GM18909 (cell line): ENCODE results near the gene TAF4B.
A peak's percentile ranks its signal among the peaks of the same experiment; 100 is the strongest.
"Not testable (repeated sequence)": the region's sequence is repeated elsewhere in the genome, so short reads cannot be mapped to it uniquely, and the experiment has no call there.

Source experiments
- ATAC-seq: cut with Tn5 transposase; IDR thresholded peaks from one replicate; pipeline ENCODE4 v1.9.1; 2021; ENCODE audit warnings: mild to moderate bottlenecking; ENCODE audit not compliant: unreplicated experiment, poor library complexity

TAF4B gene

DNA sequence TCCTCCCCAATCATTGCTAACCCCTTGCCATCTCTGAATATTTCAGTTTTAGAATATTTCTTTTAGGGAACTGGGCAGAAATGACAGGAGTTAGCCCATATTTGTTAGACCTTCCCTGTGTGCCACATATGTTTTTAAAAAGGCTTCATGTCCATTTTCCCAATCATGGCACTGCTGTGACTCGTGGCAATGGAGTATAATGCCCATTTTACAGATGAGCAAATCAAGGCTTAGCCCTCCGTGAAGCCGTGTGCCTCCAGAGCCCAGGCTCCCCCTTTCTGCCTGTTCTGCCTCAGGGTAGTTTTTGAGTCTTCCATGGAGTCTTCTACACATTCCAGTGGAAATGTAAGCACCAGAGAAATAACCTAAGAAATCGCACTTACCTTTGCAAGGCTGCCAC, 192.0 kb downstream of the TAF4B start:
- no peak for ATAC-seq

- no peak for ATAC-seq
Measured at GRCh38 chr18:26419746-26420145, 193.5 kb downstream of the TAF4B start.

- ATAC-seq, result no peak
Measured at GRCh38 chr18:26421503-26421902, 195.3 kb downstream of the TAF4B start.

GRCh38 chr18:26421931-26422330, 195.7 kb downstream of the TAF4B start:
- ATAC-seq, result no peak

DNA sequence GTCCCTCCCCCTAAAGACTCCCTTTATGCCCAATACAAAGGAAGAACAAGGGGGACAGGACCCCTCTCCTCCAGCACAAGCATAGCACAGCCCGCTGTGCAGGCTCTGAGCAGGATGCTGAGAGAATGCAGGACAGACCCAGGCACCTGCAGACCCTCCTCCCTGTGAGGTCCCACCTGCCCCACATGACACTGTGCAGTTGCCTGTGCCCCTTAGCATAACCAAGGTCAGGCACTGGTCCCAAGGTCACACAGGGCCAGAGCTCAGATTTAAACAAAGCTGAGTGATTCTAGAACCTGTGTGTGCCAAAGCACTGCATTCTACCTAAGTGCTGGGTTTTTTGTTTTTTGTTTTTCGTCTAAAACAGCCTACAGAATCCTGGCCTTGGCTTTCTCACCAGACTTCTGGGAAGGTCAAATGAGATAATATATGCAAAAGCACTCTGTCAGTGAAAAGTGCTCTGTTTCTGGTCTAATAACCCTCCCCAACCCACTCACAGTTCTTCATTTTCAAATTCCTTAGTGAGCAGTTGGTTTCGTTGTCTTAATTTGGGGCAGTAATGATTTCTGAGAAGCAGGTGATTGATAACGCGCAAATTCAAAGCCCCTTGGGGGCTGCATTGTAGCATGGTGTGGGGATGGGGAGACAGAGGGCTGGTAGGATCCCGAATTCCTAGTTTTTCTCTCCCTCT, 196.4 kb downstream of the TAF4B start:
- ATAC-seq, result peak; percentile 77

DNA sequence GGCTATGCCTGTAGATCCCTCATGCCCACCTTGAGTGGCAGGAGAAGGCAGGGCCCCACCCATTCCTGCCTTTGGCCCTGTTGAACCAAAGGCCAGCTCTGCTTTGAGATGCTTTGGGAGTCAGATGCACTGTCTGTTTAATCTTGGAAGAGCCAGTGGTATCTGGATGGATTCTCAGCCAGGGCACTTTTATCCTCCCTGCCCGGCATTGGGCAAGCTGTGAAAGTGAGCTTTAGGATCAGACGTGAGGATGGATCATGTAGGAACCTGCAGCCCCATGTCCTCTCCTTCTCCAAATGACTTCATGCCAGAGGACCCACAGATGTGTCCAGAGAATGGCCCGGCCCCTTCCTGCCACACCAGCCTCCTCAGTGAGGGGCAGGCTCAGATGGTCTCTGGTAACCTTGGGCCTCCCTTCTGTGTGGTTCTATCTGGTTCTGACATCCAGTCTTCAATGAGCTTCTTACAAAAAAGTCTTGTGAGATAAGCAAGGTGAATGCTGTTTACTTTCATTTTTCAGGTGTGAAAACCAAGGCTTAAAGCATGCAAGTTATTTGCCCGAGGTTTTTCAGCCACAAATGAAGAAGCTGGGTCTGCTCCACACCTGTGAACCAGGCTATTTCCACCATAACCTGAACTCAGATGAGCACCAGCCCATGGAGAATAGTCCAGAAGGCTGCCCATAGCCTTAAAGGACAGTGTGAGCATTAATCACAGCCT, 198.3 kb downstream of the TAF4B start:
- ATAC-seq, result no peak

DNA sequence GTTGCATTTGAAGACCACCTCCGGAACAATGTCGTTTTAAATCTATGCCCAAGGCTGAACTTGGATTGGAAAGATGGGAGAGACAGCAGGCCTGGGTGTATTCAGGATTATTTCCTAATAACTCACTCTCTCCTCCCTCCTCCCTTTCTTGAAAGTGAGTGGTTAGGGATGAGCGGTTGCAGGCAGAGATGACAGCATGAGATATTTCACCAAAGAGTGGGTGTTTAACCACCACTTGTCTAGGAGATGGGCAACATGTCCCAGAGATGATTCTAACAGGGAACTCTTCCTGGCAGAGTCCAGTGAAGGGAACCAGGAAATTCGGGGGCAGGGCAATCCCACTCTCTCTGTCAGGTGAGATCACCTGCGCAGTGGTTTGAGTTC, 198.9 kb downstream of the TAF4B start:
- ATAC-seq, result no peak

DNA sequence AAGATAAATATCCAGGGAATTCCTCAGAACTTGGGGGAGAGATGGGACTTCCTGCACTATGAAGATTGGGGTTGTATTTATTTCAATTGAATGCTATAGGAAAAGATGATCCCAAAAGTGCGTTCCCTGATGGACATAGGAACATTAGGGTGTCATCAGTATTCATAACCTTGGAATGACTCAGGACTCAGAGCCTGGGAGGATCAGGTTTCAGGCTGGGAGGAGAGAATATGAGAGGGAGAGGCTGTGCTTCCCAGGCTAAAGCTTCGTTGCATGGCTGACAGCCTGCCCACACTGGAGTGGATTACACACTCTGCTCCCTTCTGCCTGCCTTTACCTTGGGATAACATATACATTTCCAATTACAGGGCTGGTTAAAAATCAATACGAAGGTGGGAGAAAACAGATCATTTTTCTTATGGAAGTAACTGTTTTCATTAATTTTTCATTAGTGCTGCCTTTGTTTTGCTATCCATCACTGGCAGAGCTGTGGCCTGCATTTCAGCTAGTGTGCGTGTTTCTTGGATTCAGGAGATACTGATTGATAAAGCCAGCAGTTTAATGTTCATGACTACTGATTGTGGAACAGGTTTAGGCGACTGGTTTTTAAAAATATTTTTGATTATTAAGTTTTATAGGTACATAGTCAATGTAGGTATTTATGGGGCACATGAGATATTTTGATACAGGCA, 203.4 kb downstream of the TAF4B start:
- no peak for ATAC-seq

DNA sequence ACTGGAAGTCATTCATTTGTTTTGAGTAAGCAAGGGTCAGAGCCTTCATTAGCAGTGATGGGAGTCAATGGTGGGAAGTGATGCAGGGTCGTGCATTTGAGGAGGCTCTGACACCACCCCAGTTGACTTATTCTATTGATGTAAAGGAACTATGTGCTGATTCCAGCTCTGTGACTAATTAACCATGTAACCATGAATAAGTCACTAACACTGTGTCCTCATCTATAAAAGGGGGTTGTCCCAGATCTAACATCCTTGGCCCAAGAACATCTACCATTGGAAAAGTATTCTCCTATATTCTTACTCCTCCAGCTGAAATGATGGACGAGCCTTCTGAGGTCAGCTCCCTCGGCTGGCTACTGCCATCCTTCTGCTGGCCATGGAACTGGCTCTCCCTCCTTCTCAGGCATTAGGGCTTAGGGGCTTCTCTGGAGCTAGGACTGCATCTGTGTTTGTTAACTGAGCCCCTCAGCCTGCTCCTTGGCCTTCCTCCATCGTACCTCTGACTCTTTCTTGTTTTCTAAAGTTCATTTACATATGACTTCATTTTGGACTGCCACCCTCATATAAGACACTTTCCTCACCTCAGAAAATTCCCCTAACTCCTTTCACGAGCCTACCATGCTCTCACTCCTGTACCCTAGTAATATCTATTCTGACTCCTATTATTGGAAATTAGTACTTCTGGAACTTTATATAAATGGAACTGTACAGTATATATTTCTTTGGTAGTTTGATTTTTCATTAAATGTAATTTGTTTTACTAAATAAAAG, 206.6 kb downstream of the TAF4B start:
- no peak for ATAC-seq

DNA sequence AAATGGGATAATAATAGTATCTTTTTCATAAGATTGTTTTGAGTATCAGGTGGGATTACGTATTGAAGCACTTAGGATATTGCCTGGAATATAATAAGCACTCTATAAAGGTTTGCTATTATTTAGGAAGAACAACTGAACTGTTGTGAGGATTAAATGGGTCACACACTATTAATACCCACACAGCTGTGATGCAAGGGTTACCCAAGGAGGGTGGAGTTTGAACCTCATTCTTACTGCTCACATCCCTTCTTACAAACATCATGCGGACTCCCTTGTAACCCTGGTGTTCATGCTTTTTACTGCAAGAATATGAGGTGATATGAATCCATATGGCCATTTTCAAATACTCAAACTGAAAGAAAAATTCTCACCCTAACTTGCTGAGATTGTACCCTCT, 208.6 kb downstream of the TAF4B start:
- no peak for ATAC-seq

- ATAC-seq, result no peak
Measured at GRCh38 chr18:26435415-26436095, 209.3 kb downstream of the TAF4B start.

DNA sequence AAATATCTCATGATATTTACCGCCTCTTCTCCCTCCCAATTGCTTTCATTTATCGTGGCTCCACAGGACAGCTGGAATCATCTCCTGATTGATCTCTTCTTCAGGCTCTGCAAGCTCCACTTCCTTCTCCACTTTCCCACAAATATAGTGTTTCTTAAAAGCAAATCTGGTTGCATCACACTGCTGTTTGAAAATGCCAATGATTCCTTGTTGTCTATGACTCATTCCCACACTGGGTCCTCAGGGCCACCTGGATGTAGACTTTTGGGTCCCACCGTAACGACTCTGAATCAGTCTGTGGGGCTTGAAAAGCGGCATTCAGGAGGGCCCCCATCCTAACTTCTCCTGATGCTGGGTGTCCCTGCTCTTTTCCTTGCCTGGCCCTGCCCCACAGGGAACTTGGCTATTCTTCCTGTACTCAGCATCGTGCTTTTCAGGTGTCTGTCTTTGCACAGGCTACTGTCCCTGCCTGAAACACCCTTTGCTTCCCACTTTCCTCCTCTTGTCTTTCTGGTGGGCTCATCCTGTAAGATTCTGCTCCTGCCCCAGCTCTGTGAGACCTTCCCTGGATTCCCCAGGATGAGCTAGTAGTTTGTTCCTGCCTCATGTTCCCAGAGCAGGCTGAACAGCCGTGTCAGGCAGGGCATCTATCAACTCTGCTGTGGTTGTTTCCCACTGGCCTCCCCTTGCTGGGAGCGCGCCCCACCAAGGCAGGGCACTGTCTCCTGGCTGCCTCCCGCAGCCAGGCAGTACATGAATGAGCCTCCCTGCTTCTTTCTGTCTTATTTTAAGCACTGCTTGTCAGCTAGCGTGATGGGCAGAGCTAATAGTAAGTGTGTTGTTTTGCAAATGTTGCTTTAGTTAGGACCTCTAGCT, 210.2 kb downstream of the TAF4B start:
- ATAC-seq, result no peak

DNA sequence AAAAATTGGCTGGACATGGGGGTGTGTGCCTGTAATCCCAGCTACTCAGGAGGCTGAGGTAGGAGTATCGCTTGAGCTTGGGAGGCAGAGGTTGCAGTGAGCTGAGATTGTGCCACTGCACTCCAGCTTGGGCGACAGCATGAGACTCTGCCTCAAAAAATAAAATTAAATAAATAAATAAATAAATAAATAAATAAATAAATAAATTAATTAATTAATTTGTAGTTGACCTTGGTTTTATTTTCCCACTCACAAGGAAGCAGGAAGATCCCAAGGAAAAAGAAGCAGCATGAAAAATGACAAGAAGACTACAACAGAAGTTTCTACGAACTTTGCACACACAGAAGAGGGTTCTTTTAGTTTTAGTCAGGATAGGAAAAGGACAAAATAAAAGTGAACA, 211.4 kb downstream of the TAF4B start:
- ATAC-seq, result not testable (repeated sequence)

DNA sequence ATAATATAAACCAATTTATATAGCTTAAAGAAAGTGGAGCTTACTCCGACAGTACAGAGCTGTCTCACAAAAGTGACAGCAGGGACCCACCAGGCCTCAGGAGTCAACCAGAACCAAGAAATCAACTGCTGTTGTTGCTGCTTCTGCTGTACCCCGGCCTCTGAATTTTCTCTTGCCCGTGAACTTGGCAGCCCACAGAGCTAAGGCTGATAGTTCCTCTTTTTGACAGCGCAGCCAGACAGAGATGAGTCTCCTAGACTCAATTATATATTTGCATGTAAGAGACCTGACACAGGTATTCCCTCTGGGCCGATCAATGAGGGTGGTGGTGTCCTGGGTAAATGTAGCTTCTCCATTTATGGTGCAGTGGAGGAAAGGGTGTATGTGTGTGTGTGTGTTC, 212.7 kb downstream of the TAF4B start:
- peak; percentile 99 for ATAC-seq

GRCh38 chr18:26439537-26439936, 213.3 kb downstream of the TAF4B start:
- no peak for ATAC-seq

DNA sequence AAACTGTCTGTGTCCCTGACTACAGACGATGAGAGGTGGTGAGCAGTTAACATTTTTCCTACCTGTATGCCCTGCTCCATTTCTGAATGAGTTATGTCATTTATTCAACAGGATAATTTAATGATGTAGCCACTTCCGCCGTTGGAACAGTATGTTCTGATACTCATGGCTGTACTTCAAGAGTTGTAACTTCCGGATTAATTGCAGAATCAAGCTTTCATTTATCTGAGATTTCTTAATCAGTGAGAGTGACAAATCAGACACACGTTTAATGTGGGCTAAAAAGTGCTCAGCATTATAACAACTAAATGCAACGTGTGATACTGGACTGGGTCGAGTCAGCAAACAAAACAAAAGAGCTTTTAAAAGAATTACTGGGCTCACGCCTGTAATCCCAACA, 214.4 kb downstream of the TAF4B start:
- no peak for ATAC-seq
